CD4-positive, alpha-beta T cell treated with Interferon alpha-2 for 1 hour (primary cell): ENCODE data around the gene TBRG4.

Experiments used
- DNase-seq, 2 donors: peaks; one replicate each; pipeline ENCODE4 v3.0.0-alpha.2; 2020 to 2022

TBRG4 gene

DNA sequence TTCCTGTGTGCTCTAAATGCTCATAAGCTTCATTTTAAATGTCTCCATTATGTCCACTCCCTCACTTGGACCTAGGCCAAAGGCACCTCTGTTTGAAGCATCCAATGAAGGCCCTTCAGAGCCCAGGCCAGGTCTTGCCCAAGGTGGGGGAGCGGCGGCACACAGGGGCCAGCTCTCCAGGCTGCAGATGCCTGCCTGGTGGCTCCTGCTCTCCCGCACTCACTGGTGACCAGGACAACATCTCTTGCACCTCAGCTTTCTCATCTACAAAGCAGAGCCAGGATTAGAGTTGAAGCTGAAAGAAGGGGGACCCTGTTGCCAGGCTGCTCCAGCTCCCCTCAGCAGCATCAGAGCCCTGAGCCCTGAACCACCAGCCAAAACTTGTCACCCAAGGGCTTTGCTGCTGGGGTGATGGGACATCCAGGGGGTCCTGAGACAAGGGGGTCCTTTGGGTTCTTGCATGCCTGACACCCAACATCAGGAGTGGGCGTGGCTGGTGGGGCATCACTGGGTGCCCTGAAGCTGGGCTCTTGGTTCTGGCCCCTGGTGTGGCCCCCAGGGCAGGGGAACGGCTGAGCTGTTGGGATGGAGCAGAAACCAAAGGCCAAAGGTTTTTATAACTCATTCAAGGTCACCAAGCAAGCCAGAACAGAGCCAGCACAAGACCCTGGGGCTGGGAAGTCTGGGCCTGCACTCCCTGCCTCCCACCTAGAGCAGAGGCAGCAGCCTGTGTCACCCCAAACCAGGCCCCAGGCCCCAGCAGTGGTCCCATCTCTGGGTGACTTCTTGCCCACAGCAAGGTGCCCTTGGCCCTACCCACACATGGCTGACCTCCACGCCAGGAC, 24.0 kb downstream of the TBRG4 start:
- no peak for DNase-seq

DNA sequence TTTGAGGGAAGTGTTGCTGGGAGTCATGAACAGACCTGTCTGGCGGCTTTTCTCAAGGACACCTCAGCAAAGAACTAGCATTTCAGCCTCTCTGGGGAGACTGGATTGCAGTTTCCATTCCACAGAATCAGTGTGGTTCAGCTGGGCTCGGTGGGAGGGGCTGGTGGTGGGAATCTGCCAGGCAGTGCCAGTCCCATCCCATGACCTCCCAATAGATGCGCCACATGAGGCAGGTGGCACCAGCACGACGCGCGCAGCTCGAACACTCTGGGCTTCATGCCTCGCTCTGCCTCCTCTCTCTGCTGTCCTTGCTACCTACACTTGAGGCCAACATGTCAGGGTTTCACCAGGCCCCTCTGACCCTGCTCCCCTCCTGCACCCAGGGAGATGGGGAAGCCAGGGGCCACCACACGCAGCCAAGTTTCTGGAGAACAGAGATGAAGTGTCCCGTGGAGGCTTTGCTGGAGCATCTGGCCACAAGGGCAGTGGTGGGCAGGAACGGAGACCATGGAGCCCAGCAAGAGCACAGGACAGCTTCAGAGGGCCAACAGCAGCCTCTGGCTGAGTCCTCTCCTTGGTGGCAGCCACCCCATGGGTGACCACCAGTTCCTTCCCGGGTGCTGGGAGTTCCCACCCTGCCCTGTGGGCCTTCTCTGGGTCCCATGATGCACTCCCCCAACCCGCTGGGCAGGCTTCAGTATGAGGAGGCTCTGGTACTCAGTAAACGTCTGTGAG, 25.0 kb downstream of the TBRG4 start:
- DNase-seq = no peak

DNA sequence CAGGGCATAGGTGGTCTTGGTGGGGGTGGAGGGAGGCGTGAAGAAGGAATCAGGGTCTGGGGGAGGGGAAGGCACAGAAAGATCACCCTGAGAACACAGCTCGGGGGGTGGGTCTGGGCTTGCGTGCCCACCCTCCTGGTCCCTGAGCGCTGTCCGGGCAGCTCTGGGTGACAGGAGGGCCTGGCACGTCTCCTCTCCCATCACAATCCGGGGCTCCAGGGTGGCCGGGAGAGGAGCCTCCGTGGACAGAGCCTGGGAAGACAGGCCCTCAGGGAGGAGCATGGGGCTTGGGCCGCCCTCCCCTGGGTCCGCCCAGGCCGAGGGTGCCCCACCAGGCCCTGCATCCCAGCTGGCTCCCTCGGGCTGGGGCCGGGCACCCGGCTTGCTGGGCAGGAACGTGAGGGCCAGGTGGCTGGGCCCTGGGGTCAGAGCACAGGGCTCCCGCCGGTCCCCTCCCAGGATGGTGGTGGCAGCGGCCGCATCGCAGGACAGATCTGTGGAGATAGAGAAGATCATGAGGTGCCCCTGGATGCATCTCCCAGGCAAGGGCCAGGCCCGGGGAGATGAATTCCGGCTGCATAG, 25.8 kb downstream of the TBRG4 start:
- DNase-seq = no peak

DNA sequence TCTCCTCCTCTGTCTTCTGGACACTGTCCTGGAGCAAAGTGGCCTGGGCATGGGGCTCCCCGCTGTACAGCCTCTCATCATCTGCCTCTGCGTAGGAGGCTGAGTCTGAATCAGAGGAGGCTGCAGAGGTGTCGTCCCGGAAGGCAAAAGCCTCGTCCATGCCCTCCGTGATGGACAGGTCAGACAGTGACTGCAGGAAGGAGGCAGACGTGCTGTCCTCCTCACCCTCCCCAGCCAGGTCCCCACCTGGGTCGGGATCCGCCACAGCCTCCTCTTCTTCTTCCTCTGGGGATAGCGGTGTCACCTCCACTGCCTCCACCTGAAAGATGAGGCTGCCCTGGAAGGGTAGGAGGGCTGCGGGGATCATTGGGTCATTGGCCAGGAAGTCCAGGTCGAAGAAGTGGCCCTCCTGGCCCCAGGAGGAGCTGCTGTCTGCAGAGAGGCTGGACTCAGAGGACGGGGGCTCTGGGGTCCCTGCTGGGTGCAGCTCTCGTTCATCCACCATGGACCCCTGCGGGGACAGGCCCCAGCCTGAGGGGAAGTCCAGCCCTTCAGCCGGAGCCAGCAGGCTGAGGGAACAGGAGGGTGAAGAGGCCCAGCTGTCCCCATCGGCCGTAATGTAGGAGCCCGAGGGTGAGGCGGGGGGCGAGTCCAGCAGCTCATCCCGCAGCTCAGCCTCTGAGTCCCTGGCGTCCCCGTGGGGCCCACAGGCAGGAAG, 26.4 kb downstream of the TBRG4 start:
- DNase-seq = no peak

DNA sequence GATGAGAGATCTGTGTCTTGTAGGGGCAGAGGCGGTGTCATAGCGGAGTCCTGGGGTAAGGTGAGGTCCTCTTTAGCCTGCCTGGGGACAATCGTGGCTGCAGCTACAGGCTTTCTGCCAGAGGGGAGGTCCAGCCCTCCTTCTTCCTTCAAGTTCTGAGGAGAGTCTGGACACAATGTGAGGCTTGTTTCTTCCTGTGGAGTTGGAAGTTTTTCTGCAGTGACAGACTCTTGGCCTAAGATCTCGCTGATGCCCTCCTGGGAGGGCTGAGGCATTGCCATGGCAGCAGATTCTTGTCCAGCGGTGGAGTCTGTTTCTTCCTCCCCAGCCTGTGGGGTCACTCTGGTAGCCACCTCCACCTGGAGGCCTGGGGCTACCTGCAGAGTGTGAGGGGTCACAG, 27.2 kb downstream of the TBRG4 start:
- no peak for DNase-seq

DNA sequence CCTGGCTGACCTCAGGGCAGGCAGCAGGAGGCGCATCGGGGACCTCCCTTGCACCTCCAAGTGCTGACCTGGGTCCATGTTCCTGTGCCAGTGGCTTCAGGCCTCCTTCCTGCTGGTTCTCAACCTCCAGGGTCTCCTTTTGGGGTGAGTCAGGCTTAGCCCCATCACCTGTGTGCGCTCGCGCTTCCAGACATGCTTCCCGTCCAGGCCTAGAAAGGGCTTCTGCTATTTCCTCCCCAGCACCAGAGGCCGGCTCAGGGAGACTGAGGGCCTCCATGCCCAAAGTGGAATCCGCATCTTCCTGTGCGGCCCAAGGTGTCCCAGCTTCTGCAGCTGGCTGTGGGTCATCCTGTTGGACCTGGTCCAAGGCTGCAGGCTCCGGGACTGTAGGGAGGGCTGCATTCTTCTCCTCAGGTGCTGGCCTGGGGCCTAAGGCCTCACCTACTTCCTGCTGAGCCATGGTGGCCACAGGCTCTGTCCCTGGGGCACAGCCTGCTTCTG, 28.6 kb downstream of the TBRG4 start:
- DNase-seq = no peak

DNA sequence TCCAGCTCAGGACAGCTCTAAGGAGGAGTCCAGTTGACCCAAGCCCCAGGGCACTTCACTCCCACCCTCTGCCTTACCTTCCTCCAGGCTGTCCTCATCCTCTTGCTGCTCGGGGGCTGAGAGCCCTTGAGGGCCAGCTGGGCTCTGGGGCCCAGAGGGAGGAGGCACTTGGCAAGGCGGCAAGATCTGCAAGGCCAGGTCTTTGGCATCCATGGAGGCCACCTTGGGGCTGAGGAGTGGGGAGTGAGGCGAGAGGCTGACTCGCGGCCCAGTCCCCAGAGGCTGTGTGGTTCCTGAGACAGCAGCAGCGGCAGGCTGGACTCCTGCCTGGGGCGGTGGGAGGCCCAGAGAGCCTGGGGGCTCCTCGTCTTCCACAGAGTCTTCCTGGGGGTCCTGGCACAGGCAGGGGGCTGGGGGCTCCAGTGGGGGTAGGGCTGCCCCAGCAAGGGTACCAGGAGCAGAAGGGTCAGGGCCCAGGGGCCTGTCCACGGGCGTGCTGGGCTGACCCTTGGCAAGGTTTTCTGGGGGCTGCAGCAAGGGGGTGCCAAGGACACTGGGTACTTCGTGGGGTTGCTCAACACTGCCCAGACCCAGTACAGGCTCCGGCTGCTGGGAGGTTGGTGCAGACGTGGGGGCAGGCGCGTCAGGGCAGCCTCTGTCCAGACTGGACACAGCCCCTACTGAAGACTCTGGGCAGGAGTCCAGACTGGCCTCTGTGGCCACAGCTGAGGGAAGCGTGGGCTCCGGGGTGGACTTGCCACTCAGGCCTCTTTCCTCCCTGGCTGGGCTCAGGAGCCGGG, 29.3 kb downstream of the TBRG4 start:
- no peak for DNase-seq

DNA sequence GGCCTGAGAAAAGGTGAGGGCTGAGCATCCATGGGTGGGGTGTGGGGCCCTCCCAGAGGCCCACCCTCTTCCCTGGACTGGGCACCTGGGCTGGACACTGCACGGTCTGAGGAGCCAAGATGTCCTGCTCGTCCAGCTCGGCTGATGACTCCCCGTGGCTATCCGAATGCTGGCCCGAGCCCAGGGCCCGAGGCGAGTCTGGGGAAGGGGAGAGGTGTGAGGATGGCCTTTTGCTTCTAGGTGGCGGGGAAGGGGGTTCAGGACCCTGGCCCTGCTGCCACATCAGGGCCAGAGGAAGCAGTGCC, 29.9 kb downstream of the TBRG4 start:
- no peak for DNase-seq

DNA sequence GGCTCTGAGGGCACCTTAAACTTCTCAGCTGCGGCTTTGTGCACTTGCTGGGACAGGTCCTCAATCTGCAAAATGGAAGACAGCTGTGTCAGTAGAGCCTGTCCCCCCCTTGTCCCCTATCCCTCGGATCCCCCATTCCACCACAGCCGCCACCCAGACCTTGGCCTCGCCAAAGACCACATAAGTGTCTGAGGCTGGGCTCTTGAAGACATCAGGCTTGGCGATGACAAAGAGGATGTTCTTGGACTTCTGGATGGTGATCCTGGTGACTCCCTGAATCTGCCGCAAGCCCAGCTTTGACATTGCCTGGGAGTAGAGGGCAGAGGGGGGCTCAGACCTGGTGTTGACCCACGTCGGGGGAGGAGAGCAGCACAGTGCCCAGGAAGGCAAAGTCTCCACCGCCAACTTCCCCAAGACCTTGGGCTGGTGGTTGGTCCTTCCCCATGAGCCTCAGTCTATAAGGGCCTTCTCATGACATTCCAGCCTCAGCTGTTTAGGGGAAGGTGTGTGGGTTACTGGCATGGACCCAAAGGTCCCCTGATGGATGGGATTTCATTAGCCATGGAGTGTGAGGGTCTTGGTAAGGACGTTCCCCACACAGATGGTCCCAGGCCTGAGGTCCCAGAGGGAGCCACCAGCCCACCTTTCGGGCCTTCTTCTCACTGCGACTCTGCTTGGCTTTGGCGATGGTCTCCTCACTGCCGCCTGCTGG, 30.4 kb downstream of the TBRG4 start:
- DNase-seq = no peak

DNA sequence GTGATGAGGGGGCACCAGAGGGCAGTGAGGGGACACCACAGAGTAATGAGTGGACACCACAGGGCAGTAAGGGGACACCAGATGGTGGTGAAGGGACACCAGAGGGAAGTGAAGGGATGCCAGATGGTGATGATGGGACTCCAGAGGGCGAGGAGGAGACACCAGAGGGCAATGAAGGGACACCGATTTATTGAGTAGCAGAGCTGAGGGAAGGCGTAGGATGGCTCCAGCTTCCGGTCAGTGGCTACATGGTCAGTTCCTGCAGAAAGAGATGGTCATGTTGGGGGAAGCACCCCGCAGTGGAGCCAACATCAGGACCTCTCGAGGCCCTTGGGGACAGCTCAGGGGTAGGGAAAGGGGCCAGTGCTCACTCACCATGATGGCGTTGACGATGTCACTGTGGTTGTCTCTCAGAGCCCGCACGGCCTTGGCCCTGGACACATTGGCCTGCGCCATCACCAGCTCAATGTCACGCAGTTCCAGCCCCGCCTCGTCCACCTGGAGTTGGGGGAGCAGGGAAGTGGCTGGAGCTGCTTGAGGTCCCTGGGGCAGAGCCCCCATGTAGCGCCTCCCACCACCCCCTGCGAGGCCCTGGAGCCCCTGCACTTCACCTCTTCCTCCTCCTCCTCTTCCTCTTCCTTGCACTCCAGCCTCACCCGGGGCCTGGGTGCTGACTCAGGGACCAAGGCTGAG, 31.1 kb downstream of the TBRG4 start:
- no peak for DNase-seq

DNA sequence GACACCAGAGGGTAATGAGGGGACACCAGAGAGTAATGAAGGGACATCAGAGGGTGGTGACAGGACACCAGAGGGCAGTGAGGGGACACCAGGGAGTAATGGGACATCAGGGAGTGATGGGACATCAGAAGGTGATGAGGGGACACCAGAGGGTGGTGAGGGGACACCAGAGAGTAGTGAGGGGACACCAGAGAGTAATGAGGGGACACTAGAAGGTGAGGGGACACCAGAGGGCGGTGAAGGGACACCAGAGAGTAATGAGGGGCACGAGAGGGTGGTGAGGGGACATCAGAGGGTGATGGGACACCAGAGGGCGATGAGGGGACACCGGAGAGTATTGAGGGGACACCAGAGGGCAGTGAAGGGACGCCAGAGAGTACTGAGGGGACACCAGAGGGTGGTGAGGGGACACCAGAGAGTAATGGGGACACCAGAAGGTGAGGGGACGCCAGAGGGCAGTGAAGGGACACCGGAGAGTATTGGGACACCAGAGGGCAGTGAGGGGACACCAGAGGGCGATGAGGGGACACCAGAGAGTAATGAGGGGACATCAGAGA, 33.3 kb downstream of the TBRG4 start:
- peak in 1 of 2 donors; percentile 0 for DNase-seq

DNA sequence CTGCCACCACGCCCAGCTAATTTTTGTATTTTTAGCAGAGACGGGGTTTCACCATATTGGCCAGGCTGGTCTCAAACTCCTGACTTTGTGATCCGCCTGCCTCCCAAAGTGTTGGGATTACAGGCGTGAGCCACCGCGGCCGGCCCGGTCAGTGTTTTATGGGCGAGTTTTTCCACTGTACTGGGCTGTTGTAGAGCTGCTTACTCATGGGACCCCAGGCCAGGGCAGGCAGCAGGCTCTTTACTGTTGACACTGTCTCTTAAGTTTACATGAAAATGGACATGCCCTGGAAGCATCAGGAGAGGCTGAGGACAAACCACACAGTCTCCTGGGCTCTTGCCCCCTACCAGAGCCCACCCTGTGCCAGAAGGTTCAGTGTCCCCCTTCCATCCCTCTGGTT, 33.9 kb downstream of the TBRG4 start:
- DNase-seq = no peak

DNA sequence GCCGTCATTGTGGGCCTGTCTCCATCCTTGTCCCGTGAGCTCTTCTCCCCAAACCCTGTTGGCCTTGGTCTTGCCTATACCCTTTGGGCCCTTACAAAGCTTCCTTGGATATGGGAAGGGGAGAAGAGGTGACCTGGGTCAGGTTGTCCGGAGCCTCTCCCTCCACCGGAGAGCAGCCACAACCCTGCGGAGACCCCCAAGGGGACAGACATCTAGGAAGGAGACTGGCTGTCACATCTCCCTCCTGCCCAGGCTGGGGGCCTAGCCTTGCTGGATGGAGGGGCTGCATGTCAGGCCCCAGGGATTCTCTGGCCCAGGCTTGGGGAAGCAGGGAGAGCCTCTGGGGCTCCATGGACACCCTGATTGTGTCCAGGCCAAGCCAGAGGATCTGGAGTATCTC, 34.6 kb downstream of the TBRG4 start:
- DNase-seq = peak in 1 of 2 donors; percentile 0

DNA sequence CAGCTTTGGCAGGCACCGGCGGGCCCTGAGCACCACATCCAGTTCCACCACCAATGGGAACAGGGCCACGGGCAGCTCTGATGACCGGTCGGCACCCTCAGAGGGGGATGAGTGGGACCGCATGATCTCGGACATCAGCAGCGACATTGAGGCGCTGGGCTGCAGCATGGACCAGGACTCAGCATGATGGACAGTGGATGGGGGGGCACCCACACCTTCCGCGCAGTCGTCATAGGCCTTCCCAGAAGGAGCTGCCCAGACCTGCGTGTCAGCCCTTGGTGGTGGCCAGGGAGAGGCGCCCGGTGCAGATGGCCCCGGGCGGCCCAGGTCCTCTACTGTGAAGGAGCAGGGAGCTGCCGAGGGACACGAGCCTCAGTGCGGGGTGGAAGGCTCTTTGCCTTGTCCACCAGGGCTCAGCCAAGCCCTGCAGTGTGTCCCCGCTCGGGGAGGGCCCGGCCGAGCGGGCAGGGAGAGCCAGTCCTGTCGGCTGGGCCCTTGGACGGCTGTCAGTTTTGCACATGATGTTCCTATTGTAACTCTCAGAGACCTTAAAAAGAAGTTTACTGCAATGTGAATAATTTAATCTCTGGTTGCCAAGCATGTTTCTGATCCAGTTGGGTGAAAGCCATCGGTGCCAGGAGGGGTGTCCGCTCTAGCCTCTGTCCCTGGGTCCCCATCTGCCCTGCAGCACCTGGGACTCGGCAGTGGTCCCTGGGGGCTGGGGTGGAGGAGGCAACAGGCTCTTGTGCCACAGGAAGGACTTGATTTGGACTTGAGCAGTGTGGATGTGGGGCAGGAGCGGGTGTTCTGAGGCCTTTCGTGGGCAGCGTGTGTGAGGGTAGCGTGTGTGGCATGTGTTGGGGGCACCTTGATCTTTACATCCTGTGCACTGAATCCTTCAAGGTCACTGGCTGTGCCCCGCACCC, 35.4 kb downstream of the TBRG4 start:
- peak in 1 of 2 donors; percentile 0 for DNase-seq

DNA sequence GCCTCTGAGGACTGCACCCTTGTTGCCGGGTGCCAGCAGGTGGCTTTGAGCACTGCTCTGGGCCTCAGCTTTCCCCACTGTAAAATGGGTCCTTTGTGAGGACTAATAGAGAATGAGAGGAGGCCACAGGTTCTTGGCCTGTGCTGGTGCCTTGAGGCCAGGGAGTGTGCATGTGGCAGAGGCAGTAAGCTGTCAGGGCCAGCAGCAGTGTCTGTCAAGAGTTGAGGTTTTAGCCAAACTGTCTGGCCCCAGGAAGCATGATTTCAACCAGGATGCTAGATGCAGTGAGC, 36.2 kb downstream of the TBRG4 start:
- peak in 1 of 2 donors; percentile 0 for DNase-seq

DNA sequence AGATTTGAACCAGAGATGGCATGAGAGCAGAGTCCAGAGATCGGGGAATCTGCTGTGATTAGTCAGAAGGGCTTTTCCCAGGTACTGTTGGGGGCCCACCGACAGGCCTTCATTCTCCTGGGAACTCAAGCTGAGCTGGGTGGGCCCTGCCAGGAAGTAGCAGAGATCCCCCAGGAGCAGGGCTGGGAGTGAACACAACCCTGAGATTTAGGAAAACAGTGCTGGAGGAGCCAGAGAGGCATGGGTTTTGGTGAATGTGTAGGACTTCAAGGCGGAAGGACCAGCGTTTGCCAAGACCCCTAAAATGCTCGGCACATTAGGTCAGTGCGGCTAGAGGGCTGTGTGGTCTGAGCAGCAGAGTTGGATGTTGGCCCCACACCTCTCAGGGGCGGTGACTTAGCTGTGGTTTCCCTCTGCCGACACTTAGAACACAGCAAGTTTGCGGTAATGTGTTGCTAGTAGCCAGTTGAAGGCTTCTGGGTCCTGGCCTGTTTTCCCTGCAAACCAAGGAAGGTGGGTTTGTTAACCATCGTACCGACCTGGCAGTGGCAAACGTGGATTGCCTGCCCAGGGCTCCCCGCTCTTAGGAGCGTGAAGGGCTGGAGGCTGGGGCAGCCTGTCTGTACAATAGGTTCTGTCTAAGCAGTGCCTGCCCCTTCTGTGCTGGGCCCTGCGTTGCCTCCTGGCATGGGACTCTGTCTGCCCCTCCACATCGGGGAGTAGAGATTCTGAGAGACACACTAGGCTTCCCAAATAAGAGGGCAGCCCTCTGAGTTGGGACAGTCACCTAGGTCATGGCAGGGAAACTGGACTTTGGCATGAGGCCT, 36.8 kb downstream of the TBRG4 start:
- DNase-seq = peak in 1 of 2 donors; percentile 1

DNA sequence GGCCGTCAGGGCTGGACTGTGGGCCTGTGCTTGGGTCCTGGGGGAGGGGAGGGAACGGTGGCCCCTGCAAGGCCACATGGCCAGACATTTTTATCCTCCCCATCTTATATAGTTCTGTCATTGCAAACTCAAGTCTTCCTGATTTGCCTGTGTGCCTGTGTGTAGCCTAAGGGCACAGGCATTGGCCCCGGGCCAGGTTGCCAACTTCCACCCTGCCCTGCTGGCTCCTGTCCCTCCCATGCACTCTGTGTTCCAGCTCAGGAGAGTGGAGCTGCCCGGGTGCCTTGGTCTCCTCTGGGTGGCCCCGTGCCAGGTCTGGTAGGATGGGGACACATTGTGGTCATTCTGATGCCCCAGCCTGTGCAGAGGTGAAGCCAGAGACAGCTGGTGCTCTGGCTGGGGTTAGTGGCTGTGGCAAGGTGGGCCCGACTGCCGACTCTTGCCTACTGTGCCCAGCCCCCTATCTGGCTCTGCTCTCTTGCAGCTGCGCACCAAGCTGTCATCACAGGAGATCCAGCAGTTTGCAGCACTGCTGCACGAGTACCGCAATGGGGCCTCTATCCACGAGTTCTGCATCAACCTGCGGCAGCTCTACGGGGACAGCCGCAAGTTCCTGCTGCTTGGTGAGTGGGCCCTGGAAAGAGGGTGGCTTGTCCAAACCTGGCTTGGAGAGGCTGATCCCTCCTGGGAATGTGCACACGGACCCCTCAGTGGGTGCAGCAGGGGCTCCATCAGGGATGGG, 37.5 kb downstream of the TBRG4 start:
- no peak for DNase-seq
